Mesenchymal stem cell (in vitro differentiated cells and primary cell): ENCODE measurements around the gene SLC24A3.

ENCODE experiments used
- DNase-seq: peaks from one replicate; pipeline ENCODE4 v3.0.0-alpha.2; 2013
- H2AFZ ChIP-seq: one replicate; pipeline ENCODE4 v1.6.1; 2013; ENCODE audit warnings: low read depth, mild to moderate bottlenecking, control low read depth, inconsistent platforms, low read length, moderate library complexity
- H2AK5ac ChIP-seq: 2 replicates; pipeline ENCODE4 v1.6.1; 2013; ENCODE audit warnings: low read length, moderate library complexity, mild to moderate bottlenecking, inconsistent platforms; ENCODE audit not compliant: severe bottlenecking
- H2BK120ac ChIP-seq: one replicate; pipeline ENCODE4 v1.6.1; 2013; ENCODE audit warnings: low read depth, mild to moderate bottlenecking, inconsistent platforms, low read length, moderate library complexity
- H2BK12ac ChIP-seq, 2 experiments: one replicate each; pipeline ENCODE4 v1.6.1; 2013; ENCODE audit warnings: inconsistent platforms in 2 of 2, low read length in 2 of 2, mild to moderate bottlenecking in 2 of 2, moderate library complexity in 2 of 2, control low read depth in 1 of 2
- H2BK15ac ChIP-seq: one replicate; pipeline ENCODE4 v1.6.1; 2013; ENCODE audit warnings: mild to moderate bottlenecking, low read depth, inconsistent platforms; ENCODE audit not compliant: poor library complexity, severe bottlenecking
- H2BK5ac ChIP-seq: 2 replicates; pipeline ENCODE4 v1.6.1; 2013; ENCODE audit warnings: low read depth, mild to moderate bottlenecking, low read length, control low read depth, inconsistent platforms; ENCODE audit not compliant: poor library complexity, severe bottlenecking
- H3K14ac ChIP-seq, 2 experiments: one replicate each; pipeline ENCODE4 v1.6.1; 2013; ENCODE audit warnings: inconsistent platforms in 2 of 2, low read length in 2 of 2, control low read depth in 1 of 2, mild to moderate bottlenecking in 1 of 2, moderate library complexity in 1 of 2
- H3K18ac ChIP-seq, 2 experiments: one replicate each; pipeline ENCODE4 v1.6.1; 2013; ENCODE audit warnings: inconsistent platforms in 2 of 2, low read length in 2 of 2, control low read depth in 1 of 2, low read depth in 1 of 2, mild to moderate bottlenecking in 1 of 2
- H3K23ac ChIP-seq, 2 experiments: one replicate each; pipeline ENCODE4 v1.6.1; 2013; ENCODE audit warnings: inconsistent platforms in 2 of 2, low read length in 2 of 2, mild to moderate bottlenecking in 2 of 2, moderate library complexity in 2 of 2, control low read depth in 1 of 2
- H3K27ac ChIP-seq: 2 replicates; pipeline ENCODE4 v1.5.1; 2013; ENCODE audit warnings: mild to moderate bottlenecking, moderate library complexity, low read length, control low read depth, inconsistent platforms; ENCODE audit not compliant: poor library complexity, severe bottlenecking
- H3K27me3 ChIP-seq, 2 experiments: 2 replicates each; pipeline versions ENCODE4 v1.6.1 to v1.7.0; 2013; ENCODE audit warnings: low read length in 2 of 2, mild to moderate bottlenecking in 2 of 2, moderate library complexity in 2 of 2, control low read depth in 1 of 2, inconsistent platforms in 1 of 2; ENCODE audit not compliant: control insufficient read depth in 1 of 2, insufficient read depth in 1 of 2
- H3K36me3 ChIP-seq, 2 experiments: 2 replicates each; pipeline versions ENCODE4 v1.6.1 to v1.7.0; 2013; ENCODE audit warnings: low read length in 2 of 2, control low read depth in 1 of 2, inconsistent platforms in 1 of 2, low read depth in 1 of 2, mild to moderate bottlenecking in 1 of 2; ENCODE audit not compliant: insufficient read depth in 2 of 2, control insufficient read depth in 1 of 2
- H3K4ac ChIP-seq, 2 experiments: one replicate each; pipeline ENCODE4 v1.6.1; 2013; ENCODE audit warnings: inconsistent platforms in 2 of 2, low read length in 2 of 2, mild to moderate bottlenecking in 2 of 2, moderate library complexity in 2 of 2, control low read depth in 1 of 2, low read depth in 1 of 2
- H3K4me1 ChIP-seq: 2 replicates; pipeline ENCODE4 v1.6.1; 2013; ENCODE audit warnings: low read depth, low read length, control low read depth; ENCODE audit not compliant: control insufficient read depth, insufficient read depth
- H3K4me2 ChIP-seq: 2 replicates; pipeline ENCODE4 v1.6.1; 2013; ENCODE audit warnings: low read length, mild to moderate bottlenecking, inconsistent platforms; ENCODE audit not compliant: poor library complexity, severe bottlenecking
- H3K4me3 ChIP-seq, 2 experiments: 2 replicates each; pipeline versions ENCODE4 v1.5.1 to v1.7.0; 2013; ENCODE audit warnings: low read length in 2 of 2, mild to moderate bottlenecking in 2 of 2, control low read depth in 1 of 2, low read depth in 1 of 2; ENCODE audit not compliant: insufficient read depth in 1 of 2
- H3K79me1 ChIP-seq: replicated peaks from 2 replicates; pipeline ENCODE4 v1.6.1; 2013; ENCODE audit warnings: mild to moderate bottlenecking, control low read depth, low read length, inconsistent platforms; ENCODE audit not compliant: poor library complexity, severe bottlenecking
- H3K9ac ChIP-seq: 2 replicates; pipeline ENCODE4 v1.7.0; 2013; ENCODE audit warnings: mild to moderate bottlenecking, low read length, moderate library complexity
- H3K9me3 ChIP-seq: 2 replicates; pipeline ENCODE4 v1.7.0; 2013; ENCODE audit warnings: mild to moderate bottlenecking, low read length; ENCODE audit not compliant: control insufficient read depth
- H4K8ac ChIP-seq: one replicate; pipeline ENCODE4 v1.6.1; 2013; ENCODE audit warnings: inconsistent platforms, mild to moderate bottlenecking, low read length, moderate library complexity
- H4K91ac ChIP-seq: one replicate; pipeline ENCODE4 v1.6.1; 2013; ENCODE audit warnings: mild to moderate bottlenecking, low read length, inconsistent platforms
- WGBS: methylation state at CpG from one replicate; pipeline ENCODE4 v1.1.7; 2013; ENCODE audit warnings: mixed read lengths; 5-methylcytosine and 5-hydroxymethylcytosine counted together

SLC24A3 gene

GRCh38 chr20:19327401-19327800, 115.0 kb downstream of the SLC24A3 start:
- no peak overlapping the region for H3K23ac ChIP-seq
- no peak overlapping the region for H2BK15ac ChIP-seq
- no peaks in the 10 kb centered on the region for H3K36me3 ChIP-seq
- no peaks in the 10 kb centered on the region for H3K9me3 ChIP-seq
- no peak overlapping the region for H3K14ac ChIP-seq
- no peaks in the 10 kb centered on the region for H3K4me1 ChIP-seq
- H3K18ac ChIP-seq, result no peak overlapping the region
- H4K91ac ChIP-seq, result no peak overlapping the region
- H3K4me3 ChIP-seq, result no peak overlapping the region
- no peak overlapping the region for H3K27ac ChIP-seq
- H3K4ac ChIP-seq, result no peak overlapping the region
- H2BK12ac ChIP-seq, result no peak overlapping the region
- H2AK5ac ChIP-seq, result no peak overlapping the region
- peaks cover 0 to 8% of the 10 kb centered on the region in 2 experiments for H3K27me3 ChIP-seq
- H3K79me1 ChIP-seq, result no peaks in the 10 kb centered on the region
- H2BK5ac ChIP-seq, result no peak overlapping the region
- DNase-seq, result no peak
- WGBS, result 87% methylated on average over 5 of the region's 5 CpGs
- no peak overlapping the region for H4K8ac ChIP-seq
- no peak overlapping the region for H2BK120ac ChIP-seq
- H2AFZ ChIP-seq, result no peak overlapping the region
- H3K4me2 ChIP-seq, result no peak overlapping the region
- no peak overlapping the region for H3K9ac ChIP-seq

GRCh38 chr20:19328676-19329075, 116.2 kb downstream of the SLC24A3 start:
- no peak overlapping the region for H3K18ac ChIP-seq
- no peaks in the 10 kb centered on the region for H3K4me1 ChIP-seq
- H3K23ac ChIP-seq, result no peak overlapping the region
- H3K9ac ChIP-seq, result no peak overlapping the region
- no peak overlapping the region for H2AFZ ChIP-seq
- H2BK12ac ChIP-seq, result no peak overlapping the region
- H3K4me3 ChIP-seq, result no peak overlapping the region
- WGBS, result 72% methylated on average over 7 of the region's 7 CpGs
- DNase-seq, result no peak
- H3K14ac ChIP-seq, result no peak overlapping the region
- no peak overlapping the region for H3K4ac ChIP-seq
- H4K91ac ChIP-seq, result no peak overlapping the region
- no peak overlapping the region for H3K27ac ChIP-seq
- H3K9me3 ChIP-seq, result no peaks in the 10 kb centered on the region
- no peak overlapping the region for H2BK15ac ChIP-seq
- no peak overlapping the region for H4K8ac ChIP-seq
- H2BK5ac ChIP-seq, result no peak overlapping the region
- H3K4me2 ChIP-seq, result no peak overlapping the region
- no peak overlapping the region for H2BK120ac ChIP-seq
- H3K27me3 ChIP-seq, result peaks cover 0 to 8% of the 10 kb centered on the region in 2 experiments
- no peak overlapping the region for H2AK5ac ChIP-seq
- no peaks in the 10 kb centered on the region for H3K36me3 ChIP-seq
- no peaks in the 10 kb centered on the region for H3K79me1 ChIP-seq

- no peaks in the 10 kb centered on the region for H3K4me1 ChIP-seq
- H2BK12ac ChIP-seq, result no peak overlapping the region
- no peak overlapping the region for H3K14ac ChIP-seq
- no peak overlapping the region for H3K23ac ChIP-seq
- H3K18ac ChIP-seq, result no peak overlapping the region
- H2AK5ac ChIP-seq, result no peak overlapping the region
- DNase-seq, result no peak
- H2AFZ ChIP-seq, result no peak overlapping the region
- no peak overlapping the region for H3K4ac ChIP-seq
- H2BK5ac ChIP-seq, result no peak overlapping the region
- H3K4me2 ChIP-seq, result no peak overlapping the region
- no peak overlapping the region for H3K9ac ChIP-seq
- H3K79me1 ChIP-seq, result no peaks in the 10 kb centered on the region
- WGBS, result 85% methylated on average over 5 of the region's 6 CpGs
- no peak overlapping the region for H4K91ac ChIP-seq
- no peak overlapping the region for H2BK120ac ChIP-seq
- no peak overlapping the region for H3K27ac ChIP-seq
- H3K9me3 ChIP-seq, result no peaks in the 10 kb centered on the region
- no peak overlapping the region for H3K4me3 ChIP-seq
- H2BK15ac ChIP-seq, result no peak overlapping the region
- no peaks in the 10 kb centered on the region for H3K36me3 ChIP-seq
- H3K27me3 ChIP-seq, result peaks cover 0 to 8% of the 10 kb centered on the region in 2 experiments
- no peak overlapping the region for H4K8ac ChIP-seq
Measured at GRCh38 chr20:19330038-19330437, 117.6 kb downstream of the SLC24A3 start.

- WGBS, result 62% methylated on average over 1 of the region's 1 CpG
- H4K91ac ChIP-seq, result no peak overlapping the region
Measured at GRCh38 chr20:19330731-19331130, 118.3 kb downstream of the SLC24A3 start.

More at GRCh38 chr20:19330731-19331130, 118.3 kb downstream of the SLC24A3 start:
- Histone ChIP-seq H2AK5ac (no peak overlapping the region), H2BK5ac (no peak overlapping the region), H3K9ac (no peak overlapping the region), H3K27ac (no peak overlapping the region), H3K36me3 (no peaks in the 10 kb centered on the region), H2BK120ac (no peak overlapping the region), H2AFZ (no peak overlapping the region), H3K27me3 (peaks cover 0 to 8% of the 10 kb centered on the region in 2 experiments), H2BK12ac (no peak overlapping the region), H3K9me3 (no peaks in the 10 kb centered on the region), H3K14ac (no peak overlapping the region), H3K4me2 (no peak overlapping the region), H3K18ac (no peak overlapping the region), H3K4me1 (no peaks in the 10 kb centered on the region), H3K4ac (no peak overlapping the region), H3K4me3 (no peak overlapping the region), H2BK15ac (no peak overlapping the region), H3K79me1 (no peaks in the 10 kb centered on the region), H4K8ac (no peak overlapping the region), H3K23ac (no peak overlapping the region)
- DNase-seq, result no peak
